Parathyroid adenoma (tissue), 2 donors: ENCODE data around the gene IL23R.

ENCODE experiments used
- H2AFZ ChIP-seq: fragments of 300-600 bp; sonication (generic); one replicate; pipeline ENCODE4 v1.7.0; 2017; ENCODE audit warnings: antibody characterized with exemption, mild to moderate bottlenecking
- H3K27ac ChIP-seq: fragments of 300-600 bp; sonication (generic); one replicate; pipeline ENCODE4 v1.7.0; 2017
- H3K27me3 ChIP-seq: fragments of 300-600 bp; sonication (generic); one replicate; pipeline ENCODE4 v1.7.0; 2017; ENCODE audit warnings: low read length; ENCODE audit not compliant: control insufficient read depth, insufficient read depth
- H3K36me3 ChIP-seq: fragments of 300-600 bp; sonication (generic); one replicate; pipeline ENCODE4 v1.7.0; 2017; ENCODE audit warnings: low read length; ENCODE audit not compliant: control insufficient read depth, insufficient read depth
- H3K4me1 ChIP-seq: fragments of 300-600 bp; sonication (generic); one replicate; pipeline ENCODE4 v1.7.0; 2017; ENCODE audit warnings: control low read depth
- H3K4me2 ChIP-seq: fragments of 300-600 bp; sonication (generic); one replicate; pipeline ENCODE4 v1.7.0; 2017; ENCODE audit warnings: low read length
- H3K4me3 ChIP-seq: fragments of 300-600 bp; sonication (generic); one replicate; pipeline ENCODE4 v1.7.0; 2017; ENCODE audit warnings: low read depth, low read length
- H3K79me2 ChIP-seq: fragments of 300-600 bp; sonication (generic); one replicate; pipeline ENCODE4 v1.7.0; 2017; ENCODE audit warnings: control low read depth
- H3K9ac ChIP-seq: fragments of 300-600 bp; sonication (generic); one replicate; pipeline ENCODE4 v1.7.0; 2017; ENCODE audit warnings: mild to moderate bottlenecking
- H3K9me3 ChIP-seq: fragments of 300-600 bp; sonication (generic); one replicate; pipeline ENCODE4 v1.7.0; 2017; ENCODE audit warnings: low read length; ENCODE audit not compliant: control insufficient read depth
- CTCF ChIP-seq: fragments of 300-600 bp; sonication (generic); IDR thresholded peaks from one replicate; pipeline ENCODE4 v1.7.0; 2017; ENCODE audit warnings: antibody characterized with exemption, mild to moderate bottlenecking
- donor health status: primary hyperparathyroidism.

The IL23R gene

GRCh38 chr1:67230539-67230938, 64.3 kb downstream of the IL23R start:
- Histone ChIP-seq H3K4me2 (no peak overlapping the region), H3K4me3 (no peak overlapping the region), H3K9ac (no peak overlapping the region), H3K9me3 (no peaks in the 10 kb centered on the region), H3K27ac (no peak overlapping the region), H3K4me1 (no peaks in the 10 kb centered on the region), H3K27me3 (no peaks in the 10 kb centered on the region), H3K79me2 (no peaks in the 10 kb centered on the region), H2AFZ (no peak overlapping the region), H3K36me3 (no peaks in the 10 kb centered on the region)
- TF ChIP-seq CTCF = no peak

- no peak overlapping the region for H3K9ac ChIP-seq
- H3K27me3 ChIP-seq = no peaks in the 10 kb centered on the region
- TF ChIP-seq CTCF = no peak
- no peak overlapping the region for H3K27ac ChIP-seq
- H3K4me3 ChIP-seq = no peak overlapping the region
- no peaks in the 10 kb centered on the region for H3K36me3 ChIP-seq
- no peak overlapping the region for H3K4me2 ChIP-seq
- no peaks in the 10 kb centered on the region for H3K79me2 ChIP-seq
- H3K4me1 ChIP-seq = no peaks in the 10 kb centered on the region
- no peak overlapping the region for H2AFZ ChIP-seq
- H3K9me3 ChIP-seq = no peaks in the 10 kb centered on the region
Observed at GRCh38 chr1:67236277-67236676, 70.0 kb downstream of the IL23R start.

- Histone ChIP-seq H3K9ac (no peak overlapping the region), H2AFZ (no peak overlapping the region), H3K4me2 (no peak overlapping the region), H3K79me2 (no peaks in the 10 kb centered on the region), H3K4me3 (no peak overlapping the region), H3K36me3 (no peaks in the 10 kb centered on the region), H3K9me3 (no peaks in the 10 kb centered on the region), H3K27me3 (no peaks in the 10 kb centered on the region), H3K27ac (no peak overlapping the region), H3K4me1 (no peaks in the 10 kb centered on the region)
- no peak for TF ChIP-seq CTCF
Observed at GRCh38 chr1:67239738-67240137, 73.5 kb downstream of the IL23R start.

GRCh38 chr1:67241200-67241746, 75.0 kb downstream of the IL23R start:
- Histone ChIP-seq H3K79me2 (no peaks in the 10 kb centered on the region), H3K27ac (no peak overlapping the region), H3K9ac (no peak overlapping the region), H3K4me1 (no peaks in the 10 kb centered on the region), H3K27me3 (no peaks in the 10 kb centered on the region), H3K9me3 (no peaks in the 10 kb centered on the region), H3K4me2 (no peak overlapping the region), H3K36me3 (no peaks in the 10 kb centered on the region), H2AFZ (no peak overlapping the region), H3K4me3 (no peak overlapping the region)
- no peak for TF ChIP-seq CTCF

GRCh38 chr1:67242016-67242415, 75.8 kb downstream of the IL23R start:
- Histone ChIP-seq H3K9me3 (no peaks in the 10 kb centered on the region), H2AFZ (no peak overlapping the region), H3K9ac (no peak overlapping the region), H3K36me3 (no peaks in the 10 kb centered on the region), H3K27ac (no peak overlapping the region), H3K79me2 (no peaks in the 10 kb centered on the region), H3K27me3 (no peaks in the 10 kb centered on the region), H3K4me3 (no peak overlapping the region), H3K4me2 (no peak overlapping the region), H3K4me1 (no peaks in the 10 kb centered on the region)
- TF ChIP-seq CTCF = no peak
